ENCODE results near the gene BLM.

Gene BLM

GRCh38 chr15:90826886-90827435, 109.8 kb downstream of the BLM start:
- no peak overlapping the region for H2AFZ ChIP-seq
- no peaks in the 10 kb centered on the region for H3K4me1 ChIP-seq
- H3K9ac ChIP-seq, result no peak overlapping the region
- H3K9me3 ChIP-seq (ENCODE audit: control insufficient read depth, low read length), result no peaks in the 10 kb centered on the region
- no peak overlapping the region for H3K4me2 ChIP-seq (ENCODE audit: low read length)
- H3K36me3 ChIP-seq (ENCODE audit: control insufficient read depth, insufficient read depth, low read length), result no peaks in the 10 kb centered on the region
- H3K27me3 ChIP-seq (ENCODE audit: control insufficient read depth, insufficient read depth, low read length), result no peaks in the 10 kb centered on the region
- H3K79me2 ChIP-seq, result no peaks in the 10 kb centered on the region
- H3K27ac ChIP-seq, result no peak overlapping the region
- H3K4me3 ChIP-seq (ENCODE audit: low read depth, low read length), result no peak overlapping the region
- no peak for TF ChIP-seq CTCF (IDR thresholded peaks at IDR 0.05)

- H3K9ac ChIP-seq, result no peak overlapping the region
- H3K79me2 ChIP-seq, result no peaks in the 10 kb centered on the region
- H3K9me3 ChIP-seq (ENCODE audit: control insufficient read depth, low read length), result no peaks in the 10 kb centered on the region
- no peak overlapping the region for H3K27ac ChIP-seq
- H3K4me1 ChIP-seq, result no peaks in the 10 kb centered on the region
- H3K27me3 ChIP-seq (ENCODE audit: control insufficient read depth, insufficient read depth, low read length), result no peaks in the 10 kb centered on the region
- H3K4me3 ChIP-seq (ENCODE audit: low read depth, low read length), result no peak overlapping the region
- H2AFZ ChIP-seq, result no peak overlapping the region
- H3K4me2 ChIP-seq (ENCODE audit: low read length), result no peak overlapping the region
- no peaks in the 10 kb centered on the region for H3K36me3 ChIP-seq (ENCODE audit: control insufficient read depth, insufficient read depth, low read length)
- TF ChIP-seq CTCF (IDR thresholded peaks at IDR 0.05), result no peak
These were observed 111.0 kb downstream of the BLM start for GRCh38 chr15:90828111-90828510.

- H3K79me2 ChIP-seq, result no peaks in the 10 kb centered on the region
- H3K4me3 ChIP-seq (ENCODE audit: low read depth, low read length), result no peak overlapping the region
- H3K27me3 ChIP-seq (ENCODE audit: control insufficient read depth, insufficient read depth, low read length), result no peaks in the 10 kb centered on the region
- H3K4me1 ChIP-seq, result no peaks in the 10 kb centered on the region
- no peak for TF ChIP-seq CTCF (IDR thresholded peaks at IDR 0.05)
- no peak overlapping the region for H3K27ac ChIP-seq
- H2AFZ ChIP-seq, result no peak overlapping the region
- H3K36me3 ChIP-seq (ENCODE audit: control insufficient read depth, insufficient read depth, low read length), result no peaks in the 10 kb centered on the region
- no peaks in the 10 kb centered on the region for H3K9me3 ChIP-seq (ENCODE audit: control insufficient read depth, low read length)
- H3K4me2 ChIP-seq (ENCODE audit: low read length), result no peak overlapping the region
- no peak overlapping the region for H3K9ac ChIP-seq
These were observed 112.0 kb downstream of the BLM start for GRCh38 chr15:90829126-90829525.

- Histone ChIP-seq H3K79me2 (no peaks in the 10 kb centered on the region), H3K27ac (no peak overlapping the region), H3K4me3 (ENCODE audit: low read depth, low read length) (no peak overlapping the region), H3K36me3 (ENCODE audit: control insufficient read depth, insufficient read depth, low read length) (no peaks in the 10 kb centered on the region), H3K9ac (no peak overlapping the region), H3K9me3 (ENCODE audit: control insufficient read depth, low read length) (no peaks in the 10 kb centered on the region), H2AFZ (no peak overlapping the region), H3K27me3 (ENCODE audit: control insufficient read depth, insufficient read depth, low read length) (no peaks in the 10 kb centered on the region), H3K4me2 (ENCODE audit: low read length) (no peak overlapping the region), H3K4me1 (no peaks in the 10 kb centered on the region)
- no peak for TF ChIP-seq CTCF (IDR thresholded peaks at IDR 0.05)
These were observed 112.8 kb downstream of the BLM start for GRCh38 chr15:90829942-90830440.

- no peaks in the 10 kb centered on the region for H3K36me3 ChIP-seq (ENCODE audit: control insufficient read depth, insufficient read depth, low read length)
- H3K27ac ChIP-seq, result no peak overlapping the region
- TF ChIP-seq CTCF (IDR thresholded peaks at IDR 0.05), result no peak
- no peak overlapping the region for H2AFZ ChIP-seq
- no peaks in the 10 kb centered on the region for H3K79me2 ChIP-seq
- no peak overlapping the region for H3K9ac ChIP-seq
- H3K4me1 ChIP-seq, result no peaks in the 10 kb centered on the region
- no peaks in the 10 kb centered on the region for H3K27me3 ChIP-seq (ENCODE audit: control insufficient read depth, insufficient read depth, low read length)
- H3K4me2 ChIP-seq (ENCODE audit: low read length), result no peak overlapping the region
- no peaks in the 10 kb centered on the region for H3K9me3 ChIP-seq (ENCODE audit: control insufficient read depth, low read length)
- no peak overlapping the region for H3K4me3 ChIP-seq (ENCODE audit: low read depth, low read length)
These were observed 117.5 kb downstream of the BLM start for GRCh38 chr15:90834626-90835025.
